HK-2 (cell line): ENCODE results near the gene SMIM5.

Experiments used
- DNase-seq: peaks from one replicate; pipeline ENCODE4 v3.0.0-alpha.2; 2018; ENCODE audit not compliant: unreplicated experiment

The SMIM5 gene

DNA sequence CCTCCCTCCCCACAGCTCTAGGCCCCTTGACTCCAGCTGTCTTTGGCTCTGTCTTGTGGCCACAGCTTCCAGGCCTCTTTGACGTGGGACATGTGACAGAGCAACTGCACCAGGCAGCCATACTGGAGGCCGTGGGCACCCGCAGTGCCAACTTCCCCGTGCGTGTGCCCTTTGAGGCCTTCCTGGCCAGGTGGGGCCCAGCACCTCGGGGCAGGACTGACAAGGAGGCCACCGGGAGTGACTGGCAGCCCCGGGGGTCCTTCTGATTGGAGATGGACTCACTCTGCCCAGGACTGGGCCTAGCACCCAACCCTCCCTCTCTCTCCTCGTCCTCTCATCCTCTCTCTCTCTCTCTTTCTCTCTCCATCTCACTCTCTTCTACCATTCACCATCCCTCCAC lies 30.1 kb upstream of the SMIM5 start:
- DNase-seq, result no peak

DNA sequence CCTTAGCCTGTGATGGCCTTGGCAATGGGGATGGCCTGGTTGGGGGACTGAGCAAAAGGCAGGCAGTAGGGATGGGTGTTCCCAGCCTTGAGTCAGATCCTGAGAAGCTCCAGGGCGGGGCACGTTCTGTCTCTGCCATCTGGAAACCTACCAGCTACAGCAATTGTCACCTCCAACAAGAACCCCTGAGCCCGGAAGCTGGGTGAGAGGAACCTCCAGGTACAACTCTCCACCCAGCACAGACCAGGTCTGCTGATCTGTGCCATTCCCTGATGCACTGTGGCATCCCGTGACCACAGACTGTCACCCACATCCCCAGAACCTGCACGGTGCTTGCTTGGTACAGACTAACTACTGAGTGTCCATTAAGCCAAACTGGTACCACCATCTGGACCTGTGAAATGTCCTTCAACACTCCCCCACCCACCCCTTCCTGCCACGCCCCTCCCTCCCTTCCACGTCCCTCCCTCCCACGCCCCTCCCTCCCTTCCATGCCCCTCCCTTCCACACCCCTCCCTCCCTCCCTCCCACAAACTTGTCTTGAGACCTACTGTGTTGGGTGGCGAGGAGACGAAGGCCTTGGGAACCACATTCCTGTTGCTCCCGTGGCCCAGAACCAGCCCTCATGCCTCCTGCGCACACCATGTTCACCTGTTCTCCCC lies 29.1 kb upstream of the SMIM5 start:
- no peak for DNase-seq

GRCh38 chr17:75605790-75606189 lies 27.4 kb upstream of the SMIM5 start:
- DNase-seq, result no peak

DNA sequence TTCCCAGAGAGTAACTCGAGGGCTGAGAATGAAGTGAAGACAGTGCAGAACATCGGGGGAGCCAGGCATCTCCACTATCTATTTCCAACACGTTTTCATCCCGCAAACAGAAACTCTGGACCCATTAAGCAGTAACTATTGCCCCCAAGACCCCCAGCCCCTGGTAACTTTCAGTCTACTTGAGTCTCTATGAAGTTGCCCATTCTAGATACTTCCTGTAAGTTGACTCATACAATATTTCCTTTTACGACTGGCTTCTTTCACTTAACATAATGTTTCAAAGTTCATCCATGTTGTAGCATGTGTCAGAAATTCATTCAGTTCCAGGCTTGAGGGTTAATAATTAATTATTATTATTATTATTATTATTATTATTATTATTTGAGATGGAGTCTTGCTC lies 26.1 kb upstream of the SMIM5 start:
- DNase-seq, result no peak

DNA sequence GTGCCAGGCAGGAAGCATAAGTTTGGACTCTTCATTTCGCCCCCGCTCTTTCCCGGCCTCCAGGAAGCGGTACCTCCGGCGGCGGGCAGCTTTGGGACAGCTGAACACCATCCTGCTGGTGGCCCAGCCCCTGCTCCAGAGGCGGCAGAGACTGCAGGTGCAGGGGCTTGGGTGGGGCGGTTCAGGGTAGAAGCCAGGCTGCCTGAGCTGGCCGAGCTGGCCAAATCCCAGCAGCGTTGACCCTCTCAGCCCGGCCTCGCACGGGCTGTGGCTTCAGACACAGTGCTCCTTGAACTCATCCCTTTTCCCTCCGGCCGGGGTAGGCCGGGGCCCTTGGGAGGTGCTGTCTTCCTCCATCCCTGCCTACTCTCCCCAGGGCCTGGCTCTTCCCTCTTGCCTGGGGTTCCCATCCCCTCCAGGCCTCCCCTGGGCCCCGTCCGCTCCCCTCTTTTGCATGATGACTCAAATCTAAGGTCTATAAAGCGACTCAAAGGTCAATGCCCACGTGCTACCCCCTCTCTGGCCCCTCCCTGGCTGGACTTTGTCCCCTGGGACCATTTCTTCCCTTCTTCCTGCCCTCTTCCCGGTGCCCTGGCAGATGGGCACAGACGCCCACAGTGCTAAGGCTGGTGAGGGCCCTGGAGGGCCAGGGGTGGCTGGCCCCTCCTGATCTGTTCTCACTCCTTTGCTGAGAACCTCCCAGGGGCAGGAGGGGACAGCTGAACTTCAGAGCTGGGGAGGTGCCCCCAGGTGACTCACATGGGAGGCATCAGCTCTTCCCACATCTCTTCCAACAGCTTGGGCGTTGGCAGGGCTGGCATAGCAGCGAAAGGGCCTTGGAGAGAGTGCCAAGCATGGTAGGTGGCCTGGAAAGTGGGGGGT lies 22.9 kb upstream of the SMIM5 start:
- no peak for DNase-seq

- DNase-seq, result no peak
Observed at GRCh38 chr17:75611851-75612429, 21.3 kb upstream of the SMIM5 start.

DNA sequence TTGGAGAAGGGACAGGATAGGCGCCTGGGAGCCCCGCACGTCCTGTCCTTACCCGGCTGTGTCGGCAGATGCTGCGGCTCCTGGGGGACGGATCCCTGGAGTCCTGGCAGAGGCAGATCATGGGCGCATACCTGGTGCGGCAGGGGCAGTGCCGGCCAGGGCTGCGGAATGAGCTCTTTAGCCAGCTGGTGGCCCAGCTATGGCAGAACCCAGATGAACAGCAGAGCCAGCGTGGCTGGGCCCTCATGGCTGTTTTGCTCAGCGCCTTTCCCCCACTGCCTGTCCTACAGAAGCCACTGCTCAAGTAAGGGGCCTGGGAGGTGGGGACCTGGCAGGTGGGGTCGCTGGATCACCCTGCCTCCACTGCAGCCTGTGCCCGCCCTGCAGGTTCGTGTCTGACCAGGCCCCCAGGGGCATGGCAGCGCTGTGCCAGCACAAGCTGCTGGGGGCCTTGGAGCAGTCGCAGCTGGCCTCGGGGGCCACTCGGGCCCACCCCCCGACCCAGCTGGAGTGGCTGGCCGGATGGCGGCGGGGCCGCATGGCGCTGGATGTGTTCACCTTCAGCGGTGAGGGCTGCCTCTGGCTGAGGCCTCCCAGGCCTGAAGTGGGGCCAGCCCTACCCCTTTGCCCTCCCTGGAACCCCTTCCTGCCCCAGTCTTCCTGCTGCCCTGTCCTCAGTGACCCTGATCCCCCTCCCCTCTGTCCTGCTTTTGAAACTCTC lies 20.2 kb upstream of the SMIM5 start:
- no peak for DNase-seq

DNA sequence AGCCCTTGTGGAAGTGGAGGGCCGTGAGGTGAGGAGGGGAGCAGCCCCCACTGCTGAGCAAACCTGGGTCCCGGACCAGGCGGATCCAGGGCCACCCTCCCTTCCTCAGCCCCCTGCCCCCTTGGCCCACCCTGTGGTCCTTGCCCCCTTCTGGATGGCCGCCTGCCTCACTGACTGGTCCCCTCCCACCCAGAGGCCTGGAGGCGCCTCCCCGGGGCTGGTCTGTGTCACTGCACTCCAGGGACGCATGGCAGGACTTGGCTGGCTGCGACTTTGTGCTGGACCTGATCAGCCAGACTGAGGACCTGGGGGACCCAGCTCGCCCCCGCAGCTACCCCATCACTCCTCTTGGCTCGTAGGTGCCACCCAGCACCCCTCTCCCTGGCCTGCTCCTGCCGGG lies 19.2 kb upstream of the SMIM5 start:
- DNase-seq, result no peak

GRCh38 chr17:75614556-75615270 lies 18.5 kb upstream of the SMIM5 start:
- no peak for DNase-seq

- no peak for DNase-seq
Observed at GRCh38 chr17:75615301-75615700, 17.9 kb upstream of the SMIM5 start.

DNA sequence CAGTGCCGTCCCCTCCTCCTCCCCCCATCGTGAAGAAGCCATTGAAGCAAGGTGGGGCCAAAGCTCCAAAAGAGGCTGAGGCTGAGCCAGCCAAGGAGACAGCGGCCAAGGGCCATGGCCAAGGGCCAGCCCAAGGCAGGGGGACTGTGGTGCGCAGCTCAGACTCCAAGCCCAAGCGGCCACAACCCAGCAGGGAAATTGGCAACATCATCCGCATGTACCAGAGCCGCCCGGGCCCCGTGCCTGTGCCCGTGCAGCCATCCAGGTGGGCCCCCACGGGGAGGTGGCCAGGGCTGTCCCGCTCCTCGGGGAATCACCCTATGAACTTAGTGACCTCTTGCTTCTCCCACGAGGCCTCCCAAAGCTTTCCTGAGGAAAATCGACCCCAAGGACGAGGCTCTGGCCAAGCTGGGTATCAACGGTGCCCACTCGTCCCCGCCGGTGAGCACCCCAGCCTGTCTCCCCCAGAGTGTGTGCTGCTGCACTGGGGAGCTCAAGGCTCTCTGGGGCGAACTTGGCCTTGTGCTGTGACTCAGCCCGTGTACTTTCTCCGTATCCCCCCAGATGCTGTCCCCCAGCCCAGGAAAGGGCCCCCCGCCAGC lies 16.6 kb upstream of the SMIM5 start:
- no peak for DNase-seq

GRCh38 chr17:75617218-75617617 lies 16.0 kb upstream of the SMIM5 start:
- no peak for DNase-seq

DNA sequence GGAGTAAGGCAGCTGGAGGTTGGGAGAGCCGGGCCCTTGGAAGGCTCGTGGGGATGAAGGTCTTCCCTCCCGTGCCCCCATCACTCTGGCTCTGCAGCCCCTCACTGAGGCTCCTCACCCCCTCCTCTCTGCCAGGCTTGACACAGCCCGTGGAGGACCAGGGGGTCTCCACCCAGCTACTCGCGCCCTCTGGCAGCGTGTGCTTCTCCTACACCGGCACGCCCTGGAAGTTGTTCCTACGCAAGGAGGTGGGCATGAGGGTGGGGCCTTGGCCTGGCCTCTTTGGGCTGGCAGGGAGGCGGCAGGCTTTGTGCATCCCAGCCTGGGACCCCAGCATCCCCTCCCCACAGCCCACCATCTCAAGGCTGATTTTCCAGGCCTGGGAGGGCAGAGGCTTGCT lies 15.6 kb upstream of the SMIM5 start:
- DNase-seq, result no peak

DNA sequence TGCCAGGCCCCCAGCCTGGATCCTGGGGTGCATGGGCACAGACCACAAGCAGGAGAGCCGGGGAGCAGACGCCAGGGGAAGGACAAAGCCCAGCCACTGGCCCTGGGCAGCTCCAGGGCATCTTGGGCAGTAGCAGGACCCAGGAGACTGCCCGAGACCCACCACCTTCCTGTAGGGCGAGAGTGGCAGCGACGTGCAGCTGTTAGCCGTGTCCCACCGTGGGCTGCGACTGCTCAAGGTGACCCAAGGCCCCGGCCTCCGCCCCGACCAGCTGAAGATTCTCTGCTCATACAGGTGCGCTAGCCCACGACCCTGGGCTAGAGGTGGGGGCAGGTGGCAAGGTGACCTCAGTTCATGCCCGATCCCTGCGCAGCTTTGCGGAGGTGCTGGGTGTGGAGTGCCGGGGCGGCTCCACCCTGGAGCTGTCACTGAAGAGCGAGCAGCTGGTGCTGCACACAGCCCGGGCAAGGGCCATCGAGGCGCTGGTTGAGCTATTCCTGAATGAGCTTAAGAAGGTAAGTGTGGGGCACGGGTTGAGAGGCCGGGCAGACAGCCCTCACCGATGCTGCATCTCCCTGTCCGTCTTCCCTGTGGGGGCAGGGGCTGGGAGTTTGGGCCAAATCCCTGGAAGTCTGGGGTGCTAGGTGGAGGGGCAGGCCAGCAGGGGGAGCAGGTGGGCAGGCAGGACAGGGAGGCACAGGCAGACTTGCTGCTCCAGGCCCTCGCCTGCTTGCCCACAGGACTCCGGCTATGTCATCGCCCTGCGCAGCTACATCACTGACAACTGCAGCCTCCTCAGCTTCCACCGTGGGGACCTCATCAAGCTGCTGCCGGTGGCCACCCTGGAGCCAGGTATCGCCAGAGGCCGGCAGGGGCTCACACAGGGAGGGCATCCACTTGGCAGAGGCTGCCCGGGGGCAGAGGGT lies 13.5 kb upstream of the SMIM5 start:
- peak; percentile 56 for DNase-seq

DNA sequence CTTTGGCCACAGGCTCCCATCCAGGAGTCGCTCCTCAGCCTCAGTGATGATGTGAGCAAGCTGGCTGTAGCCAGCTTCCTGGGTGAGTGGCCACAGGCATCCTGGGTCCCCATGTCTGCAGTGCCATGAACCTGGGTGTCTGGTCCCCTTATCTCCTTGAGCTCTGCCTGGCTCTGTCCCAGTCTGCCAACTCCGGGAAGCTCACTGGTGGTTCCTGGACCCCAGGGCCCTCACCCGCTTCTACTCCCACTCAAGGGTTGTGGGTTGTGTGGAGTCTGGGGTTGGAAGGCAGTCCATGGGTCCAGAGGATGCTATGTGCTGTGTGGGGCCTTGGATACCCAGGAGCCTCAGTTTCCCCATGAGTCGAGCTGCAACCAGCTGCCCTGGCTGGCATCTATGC lies 11.7 kb upstream of the SMIM5 start:
- DNase-seq, result no peak

DNA sequence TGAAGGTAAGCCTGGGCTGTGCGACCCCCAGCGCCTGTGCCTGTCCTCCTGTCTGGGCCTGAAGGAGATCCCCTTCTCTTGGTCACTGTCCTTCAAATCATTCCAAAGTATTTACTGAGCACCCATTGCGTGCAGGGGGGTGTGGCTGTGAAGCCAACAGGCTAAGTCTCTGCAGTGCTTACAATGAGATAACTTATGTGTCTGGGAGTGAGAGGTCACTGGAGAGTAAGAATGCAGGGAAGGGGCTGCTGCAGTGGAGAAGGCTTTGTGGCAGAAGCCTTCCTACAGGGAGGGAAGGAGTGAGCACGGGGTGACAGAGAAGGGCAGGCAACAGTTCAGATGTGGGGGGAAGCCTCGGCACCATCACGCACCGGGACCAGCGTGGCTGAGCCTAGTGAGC lies 11.2 kb upstream of the SMIM5 start:
- no peak for DNase-seq

DNA sequence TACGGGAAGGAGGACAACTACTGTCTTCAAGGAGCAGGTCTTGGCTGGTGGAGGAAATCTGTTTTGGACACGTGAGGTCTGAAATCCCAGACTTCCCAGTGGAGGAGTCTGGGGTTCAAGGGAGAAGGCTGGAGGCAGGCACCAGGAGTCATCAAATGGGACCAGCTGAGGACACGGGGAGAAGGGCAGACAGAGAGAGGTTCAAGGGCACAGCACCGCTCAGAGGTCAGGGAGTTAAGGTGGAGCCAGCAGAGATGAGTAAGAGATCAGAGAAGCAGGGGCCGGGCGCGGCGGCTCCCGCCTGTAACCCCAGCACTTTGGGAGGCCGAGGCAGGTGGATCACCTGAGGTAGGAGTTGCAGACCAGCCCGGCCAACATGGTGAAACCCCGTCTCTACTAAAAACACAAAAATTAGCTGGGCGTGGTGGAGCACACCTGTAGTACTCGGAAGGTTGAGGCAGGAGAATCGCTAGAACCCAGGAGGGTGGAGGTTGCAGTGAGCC lies 10.4 kb upstream of the SMIM5 start:
- DNase-seq, result no peak

DNA sequence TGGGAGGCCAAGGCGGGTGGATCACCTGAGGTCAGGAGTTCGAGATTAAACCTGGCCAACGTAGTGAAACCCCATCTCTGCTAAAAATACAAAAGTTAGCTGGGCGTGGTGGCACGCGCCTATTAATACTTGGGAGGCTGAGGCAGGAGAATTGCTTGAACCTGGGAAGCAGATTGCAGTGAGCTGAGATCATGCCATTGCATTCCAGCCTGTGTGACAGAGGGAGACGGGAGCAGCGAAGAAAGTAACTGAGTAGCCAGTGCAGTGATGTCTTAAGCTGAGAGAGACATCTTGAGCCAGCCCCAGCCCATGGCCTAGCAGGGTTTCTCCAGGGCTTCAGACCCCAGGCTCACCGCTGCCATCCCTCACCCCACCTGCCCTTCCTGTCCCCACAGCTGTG lies 9.8 kb upstream of the SMIM5 start:
- DNase-seq, result no peak

GRCh38 chr17:75624021-75624420 lies 9.2 kb upstream of the SMIM5 start:
- no peak for DNase-seq

DNA sequence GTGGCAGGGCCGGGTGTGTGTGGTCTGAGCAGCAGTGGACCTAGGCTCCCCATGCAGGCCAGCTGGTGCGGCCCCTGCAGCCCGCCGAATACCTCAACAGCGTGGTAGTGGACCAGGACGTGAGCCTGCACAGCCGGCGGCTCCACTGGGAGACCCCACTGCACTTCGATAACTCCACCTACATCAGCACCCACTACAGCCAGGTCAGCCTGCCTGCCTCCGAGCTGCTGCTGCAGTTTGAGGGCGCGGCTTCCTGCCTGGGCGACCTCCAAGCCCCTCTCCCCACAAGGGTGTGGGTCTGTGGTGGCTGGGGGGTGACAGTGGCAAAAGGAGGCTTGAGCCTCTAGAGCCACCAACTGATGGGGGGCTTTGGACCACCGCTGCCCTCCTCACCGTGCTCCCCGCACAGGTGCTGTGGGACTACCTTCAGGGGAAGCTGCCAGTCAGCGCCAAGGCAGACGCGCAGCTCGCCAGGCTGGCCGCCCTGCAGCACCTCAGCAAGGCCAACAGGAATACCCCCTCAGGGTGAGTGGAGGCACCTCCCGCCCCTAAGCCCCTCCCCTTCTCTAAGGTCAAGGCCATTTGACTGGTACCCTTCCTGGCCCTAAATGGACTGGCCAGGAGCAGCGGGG lies 8.4 kb upstream of the SMIM5 start:
- DNase-seq, result no peak
